ENCODE results near the gene CEACAM5. TPM values are rescaled to one million over a fixed set of nuclear protein-coding genes. Genes with fewer than 3 reads are reported as not detected.

Gene CEACAM5
- total RNA-seq, 2 donors from 2014 or later: 2,196 to 2,217 TPM

DNA sequence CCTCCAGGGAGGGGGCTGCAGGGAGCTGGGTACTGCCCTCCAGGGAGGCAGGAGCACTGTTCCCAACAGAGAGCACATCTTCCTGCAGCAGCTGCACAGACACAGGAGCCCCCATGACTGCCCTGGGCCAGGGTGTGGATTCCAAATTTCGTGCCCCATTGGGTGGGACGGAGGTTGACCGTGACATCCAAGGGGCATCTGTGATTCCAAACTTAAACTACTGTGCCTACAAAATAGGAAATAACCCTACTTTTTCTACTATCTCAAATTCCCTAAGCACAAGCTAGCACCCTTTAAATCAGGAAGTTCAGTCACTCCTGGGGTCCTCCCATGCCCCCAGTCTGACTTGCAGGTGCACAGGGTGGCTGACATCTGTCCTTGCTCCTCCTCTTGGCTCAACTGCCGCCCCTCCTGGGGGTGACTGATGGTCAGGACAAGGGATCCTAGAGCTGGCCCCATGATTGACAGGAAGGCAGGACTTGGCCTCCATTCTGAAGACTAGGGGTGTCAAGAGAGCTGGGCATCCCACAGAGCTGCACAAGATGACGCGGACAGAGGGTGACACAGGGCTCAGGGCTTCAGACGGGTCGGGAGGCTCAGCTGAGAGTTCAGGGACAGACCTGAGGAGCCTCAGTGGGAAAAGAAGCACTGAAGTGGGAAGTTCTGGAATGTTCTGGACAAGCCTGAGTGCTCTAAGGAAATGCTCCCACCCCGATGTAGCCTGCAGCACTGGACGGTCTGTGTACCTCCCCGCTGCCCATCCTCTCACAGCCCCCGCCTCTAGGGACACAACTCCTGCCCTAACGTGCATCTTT lies 7.8 kb upstream of the CEACAM5 start:
- Histone ChIP-seq H3K9me3 (no peaks in the 10 kb centered on the region), H3K9ac (ENCODE audit: low read depth in 2 of 2, low read length in 2 of 2) (peak overlapping the region in 1 of 2 donors; percentile 52), H3K27me3 (no peaks in the 10 kb centered on the region), H3K4me3 (no peak overlapping the region), H3K4me1 (peaks cover 7% of the 10 kb centered on the region), H3K36me3 (no peaks in the 10 kb centered on the region), H3K27ac (no peak overlapping the region)
- intact Hi-C loops (cut with DNase I): no loop called here
- peak; percentile 23 for DNase-seq
- TF ChIP-seq, protein P1, sequence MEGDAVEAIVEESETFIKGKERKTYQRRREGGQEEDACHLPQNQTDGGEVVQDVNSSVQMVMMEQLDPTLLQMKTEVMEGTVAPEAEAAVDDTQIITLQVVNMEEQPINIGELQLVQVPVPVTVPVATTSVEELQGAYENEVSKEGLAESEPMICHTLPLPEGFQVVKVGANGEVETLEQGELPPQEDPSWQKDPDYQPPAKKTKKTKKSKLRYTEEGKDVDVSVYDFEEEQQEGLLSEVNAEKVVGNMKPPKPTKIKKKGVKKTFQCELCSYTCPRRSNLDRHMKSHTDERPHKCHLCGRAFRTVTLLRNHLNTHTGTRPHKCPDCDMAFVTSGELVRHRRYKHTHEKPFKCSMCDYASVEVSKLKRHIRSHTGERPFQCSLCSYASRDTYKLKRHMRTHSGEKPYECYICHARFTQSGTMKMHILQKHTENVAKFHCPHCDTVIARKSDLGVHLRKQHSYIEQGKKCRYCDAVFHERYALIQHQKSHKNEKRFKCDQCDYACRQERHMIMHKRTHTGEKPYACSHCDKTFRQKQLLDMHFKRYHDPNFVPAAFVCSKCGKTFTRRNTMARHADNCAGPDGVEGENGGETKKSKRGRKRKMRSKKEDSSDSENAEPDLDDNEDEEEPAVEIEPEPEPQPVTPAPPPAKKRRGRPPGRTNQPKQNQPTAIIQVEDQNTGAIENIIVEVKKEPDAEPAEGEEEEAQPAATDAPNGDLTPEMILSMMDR (IDR thresholded peaks at IDR 0.05): no peak

DNA sequence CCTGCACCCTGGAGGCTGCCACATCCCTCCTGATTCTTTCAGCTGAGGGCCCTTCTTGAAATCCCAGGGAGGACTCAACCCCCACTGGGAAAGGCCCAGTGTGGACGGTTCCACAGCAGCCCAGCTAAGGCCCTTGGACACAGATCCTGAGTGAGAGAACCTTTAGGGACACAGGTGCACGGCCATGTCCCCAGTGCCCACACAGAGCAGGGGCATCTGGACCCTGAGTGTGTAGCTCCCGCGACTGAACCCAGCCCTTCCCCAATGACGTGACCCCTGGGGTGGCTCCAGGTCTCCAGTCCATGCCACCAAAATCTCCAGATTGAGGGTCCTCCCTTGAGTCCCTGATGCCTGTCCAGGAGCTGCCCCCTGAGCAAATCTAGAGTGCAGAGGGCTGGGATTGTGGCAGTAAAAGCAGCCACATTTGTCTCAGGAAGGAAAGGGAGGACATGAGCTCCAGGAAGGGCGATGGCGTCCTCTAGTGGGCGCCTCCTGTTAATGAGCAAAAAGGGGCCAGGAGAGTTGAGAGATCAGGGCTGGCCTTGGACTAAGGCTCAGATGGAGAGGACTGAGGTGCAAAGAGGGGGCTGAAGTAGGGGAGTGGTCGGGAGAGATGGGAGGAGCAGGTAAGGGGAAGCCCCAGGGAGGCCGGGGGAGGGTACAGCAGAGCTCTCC lies 6.9 kb upstream of the CEACAM5 start:
- Histone ChIP-seq H3K27ac (no peak overlapping the region), H3K4me3 (no peak overlapping the region), H3K4me1 (peaks cover 7% of the 10 kb centered on the region), H3K9me3 (no peaks in the 10 kb centered on the region), H3K9ac (ENCODE audit: low read depth in 2 of 2, low read length in 2 of 2) (no peak overlapping the region), H3K27me3 (no peaks in the 10 kb centered on the region), H3K36me3 (no peaks in the 10 kb centered on the region)
- TF ChIP-seq, protein P1 (IDR thresholded peaks at IDR 0.05): peak; percentile 58
- peak; percentile 65 for DNase-seq
- intact Hi-C loops (cut with DNase I): no loop called here

DNA sequence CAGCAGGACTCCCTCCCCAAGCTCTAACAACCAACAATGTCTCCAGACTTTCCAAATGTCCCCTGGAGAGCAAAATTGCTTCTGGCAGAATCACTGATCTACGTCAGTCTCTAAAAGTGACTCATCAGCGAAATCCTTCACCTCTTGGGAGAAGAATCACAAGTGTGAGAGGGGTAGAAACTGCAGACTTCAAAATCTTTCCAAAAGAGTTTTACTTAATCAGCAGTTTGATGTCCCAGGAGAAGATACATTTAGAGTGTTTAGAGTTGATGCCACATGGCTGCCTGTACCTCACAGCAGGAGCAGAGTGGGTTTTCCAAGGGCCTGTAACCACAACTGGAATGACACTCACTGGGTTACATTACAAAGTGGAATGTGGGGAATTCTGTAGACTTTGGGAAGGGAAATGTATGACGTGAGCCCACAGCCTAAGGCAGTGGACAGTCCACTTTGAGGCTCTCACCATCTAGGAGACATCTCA lies 6.2 kb upstream of the CEACAM5 start:
- Histone ChIP-seq H3K36me3 (no peaks in the 10 kb centered on the region), H3K4me1 (peaks cover 7% of the 10 kb centered on the region), H3K27ac (no peak overlapping the region), H3K9me3 (no peaks in the 10 kb centered on the region), H3K4me3 (no peak overlapping the region), H3K27me3 (no peaks in the 10 kb centered on the region), H3K9ac (ENCODE audit: low read depth in 2 of 2, low read length in 2 of 2) (no peak overlapping the region)
- intact Hi-C loops (cut with DNase I): no loop called here
- no peak for DNase-seq
- TF ChIP-seq, protein P1 (IDR thresholded peaks at IDR 0.05): no peak

DNA sequence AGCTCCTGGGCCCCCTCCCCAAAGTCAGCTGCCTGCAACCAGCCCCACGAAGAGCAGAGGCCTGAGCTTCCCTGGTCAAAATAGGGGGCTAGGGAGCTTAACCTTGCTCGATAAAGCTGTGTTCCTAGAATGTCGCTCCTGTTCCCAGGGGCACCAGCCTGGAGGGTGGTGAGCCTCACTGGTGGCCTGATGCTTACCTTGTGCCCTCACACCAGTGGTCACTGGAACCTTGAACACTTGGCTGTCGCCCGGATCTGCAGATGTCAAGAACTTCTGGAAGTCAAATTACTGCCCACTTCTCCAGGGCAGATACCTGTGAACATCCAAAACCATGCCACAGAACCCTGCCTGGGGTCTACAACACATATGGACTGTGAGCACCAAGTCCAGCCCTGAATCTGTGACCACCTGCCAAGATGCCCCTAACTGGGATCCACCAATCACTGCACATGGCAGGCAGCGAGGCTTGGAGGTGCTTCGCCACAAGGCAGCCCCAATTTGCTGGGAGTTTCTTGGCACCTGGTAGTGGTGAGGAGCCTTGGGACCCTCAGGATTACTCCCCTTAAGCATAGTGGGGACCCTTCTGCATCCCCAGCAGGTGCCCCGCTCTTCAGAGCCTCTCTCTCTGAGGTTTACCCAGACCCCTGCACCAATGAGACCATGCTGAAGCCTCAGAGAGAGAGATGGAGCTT lies 4.7 kb upstream of the CEACAM5 start:
- H3K4me1 ChIP-seq: peaks cover 14% of the 10 kb centered on the region
- H3K27ac ChIP-seq: no peak overlapping the region
- intact Hi-C loops (cut with DNase I): no loop called here
- H3K9ac ChIP-seq (ENCODE audit: low read depth in 2 of 2, low read length in 2 of 2): no peak overlapping the region
- TF ChIP-seq, protein P1 (IDR thresholded peaks at IDR 0.05): no peak
- DNase-seq: peak; percentile 13
- no peaks in the 10 kb centered on the region for H3K27me3 ChIP-seq
- no peaks in the 10 kb centered on the region for H3K9me3 ChIP-seq
- H3K4me3 ChIP-seq: no peak overlapping the region
- H3K36me3 ChIP-seq: no peaks in the 10 kb centered on the region

DNA sequence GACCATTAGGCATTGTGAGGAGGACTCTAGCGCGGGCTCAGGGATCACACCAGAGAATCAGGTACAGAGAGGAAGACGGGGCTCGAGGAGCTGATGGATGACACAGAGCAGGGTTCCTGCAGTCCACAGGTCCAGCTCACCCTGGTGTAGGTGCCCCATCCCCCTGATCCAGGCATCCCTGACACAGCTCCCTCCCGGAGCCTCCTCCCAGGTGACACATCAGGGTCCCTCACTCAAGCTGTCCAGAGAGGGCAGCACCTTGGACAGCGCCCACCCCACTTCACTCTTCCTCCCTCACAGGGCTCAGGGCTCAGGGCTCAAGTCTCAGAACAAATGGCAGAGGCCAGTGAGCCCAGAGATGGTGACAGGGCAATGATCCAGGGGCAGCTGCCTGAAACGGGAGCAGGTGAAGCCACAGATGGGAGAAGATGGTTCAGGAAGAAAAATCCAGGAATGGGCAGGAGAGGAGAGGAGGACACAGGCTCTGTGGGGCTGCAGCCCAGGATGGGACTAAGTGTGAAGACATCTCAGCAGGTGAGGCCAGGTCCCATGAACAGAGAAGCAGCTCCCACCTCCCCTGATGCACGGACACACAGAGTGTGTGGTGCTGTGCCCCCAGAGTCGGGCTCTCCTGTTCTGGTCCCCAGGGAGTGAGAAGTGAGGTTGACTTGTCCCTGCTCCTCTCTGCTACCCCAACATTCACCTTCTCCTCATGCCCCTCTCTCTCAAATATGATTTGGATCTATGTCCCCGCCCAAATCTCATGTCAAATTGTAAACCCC lies 2.8 kb upstream of the CEACAM5 start:
- H3K27me3 ChIP-seq: no peaks in the 10 kb centered on the region
- H3K4me3 ChIP-seq: no peak overlapping the region
- no peaks in the 10 kb centered on the region for H3K9me3 ChIP-seq
- H3K36me3 ChIP-seq: no peaks in the 10 kb centered on the region
- H3K4me1 ChIP-seq: peaks cover 7% of the 10 kb centered on the region
- TF ChIP-seq, protein P1 (IDR thresholded peaks at IDR 0.05): no peak
- no peak overlapping the region for H3K27ac ChIP-seq
- H3K9ac ChIP-seq (ENCODE audit: low read depth in 2 of 2, low read length in 2 of 2): no peak overlapping the region
- intact Hi-C loops (cut with DNase I): loop anchor here (2.0 kb wide), 1 partner anchor 41 kb away; no protein-coding TSS in a partner anchor
- DNase-seq: peak; percentile 59

Data from colonic mucosa (tissue), 4 donors.